GM21576 (cell line): ENCODE data around the gene SDSL.

Experiments
- ATAC-seq: cut with Tn5 transposase; IDR thresholded peaks from one replicate; pipeline ENCODE4 v1.9.1; 2021; ENCODE audit warnings: mild to moderate bottlenecking, moderate library complexity; ENCODE audit not compliant: unreplicated experiment

The SDSL gene

DNA sequence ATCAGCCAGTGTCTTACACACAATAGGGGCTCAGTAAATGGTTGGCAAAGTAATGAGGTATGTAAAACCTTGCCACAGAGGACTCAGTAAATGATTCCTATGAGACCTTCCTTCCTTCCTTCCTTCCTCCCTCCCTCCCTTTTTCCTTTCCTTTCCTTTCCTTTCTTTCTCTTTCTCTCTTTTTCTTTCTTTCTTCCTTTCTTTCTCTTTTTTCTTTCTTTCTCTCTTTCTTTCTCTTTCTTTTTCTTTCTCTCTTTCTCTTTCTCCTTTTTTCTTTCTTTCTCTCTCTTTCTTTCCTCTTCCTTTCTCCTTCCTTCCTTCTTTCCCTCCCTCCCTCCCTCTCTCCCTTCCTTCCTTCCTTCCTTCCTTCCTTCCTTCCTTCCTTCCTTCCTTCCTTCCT is 26.0 kb upstream of the SDSL start:
- ATAC-seq, result no peak

DNA sequence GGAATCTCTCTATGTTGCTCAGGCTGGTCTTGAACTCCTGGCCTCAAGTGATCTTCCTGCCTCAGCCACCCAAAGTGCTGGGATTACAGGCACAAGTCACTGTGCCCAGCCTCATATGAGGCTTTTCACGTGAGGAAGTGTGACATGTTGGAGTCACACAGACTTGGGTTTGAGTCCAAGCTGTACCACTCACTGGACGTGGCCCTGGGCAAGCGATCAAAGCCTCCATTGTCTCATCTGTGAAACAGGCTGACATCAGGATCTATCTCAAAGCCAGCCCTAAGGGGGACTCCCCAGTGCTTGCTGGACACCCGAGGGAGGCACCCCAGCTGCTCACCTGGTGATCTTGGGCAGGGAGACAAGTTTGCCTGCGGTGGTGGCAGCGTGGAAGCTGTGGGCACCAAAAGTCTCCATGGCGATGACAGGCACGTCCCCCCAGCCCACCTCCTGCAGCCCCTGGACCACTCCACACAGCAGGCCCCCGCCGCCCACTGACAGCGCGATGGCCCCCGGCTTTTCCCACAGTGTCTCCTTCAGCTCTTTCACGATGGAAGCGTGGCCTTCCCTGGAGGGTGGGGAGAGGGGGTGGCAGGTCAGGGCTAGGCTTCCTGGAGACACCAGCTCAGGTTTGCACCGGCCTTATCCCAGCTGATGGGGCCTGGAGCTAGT is 25.2 kb upstream of the SDSL start:
- ATAC-seq, result no peak

DNA sequence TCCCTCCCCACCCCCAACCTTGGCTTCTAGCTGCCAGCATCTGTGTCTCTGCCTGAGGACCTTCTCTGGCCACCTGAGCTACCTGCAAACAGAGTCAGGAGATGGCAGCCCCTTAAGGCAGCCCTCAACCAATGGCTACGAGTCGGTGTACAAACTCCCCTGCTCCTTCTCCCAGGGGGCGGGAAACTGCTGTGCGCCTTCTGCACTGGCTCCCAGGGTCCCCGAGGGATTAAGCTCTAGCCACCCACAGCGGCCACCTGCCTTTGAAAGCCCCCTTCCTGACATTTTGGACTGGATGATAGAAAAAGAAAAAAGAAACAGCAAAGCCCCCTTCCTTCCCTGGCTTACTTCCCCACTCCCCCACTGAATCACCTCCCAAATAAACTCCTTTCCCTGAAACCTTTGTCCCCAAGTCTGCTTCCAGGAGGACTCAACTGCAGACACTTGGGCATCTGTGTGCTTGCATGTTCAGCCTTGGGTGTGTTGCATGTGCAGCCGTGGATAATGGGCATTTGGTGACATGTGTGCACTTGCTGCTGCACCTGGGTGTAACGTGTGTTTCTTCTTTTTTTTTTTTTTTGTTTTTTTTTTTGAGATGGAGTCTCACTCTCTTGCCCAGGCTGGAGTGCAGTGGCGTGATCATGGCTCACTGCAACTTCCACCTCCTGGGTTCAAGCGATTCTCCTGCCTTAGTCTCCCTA is 24.5 kb upstream of the SDSL start:
- no peak for ATAC-seq

DNA sequence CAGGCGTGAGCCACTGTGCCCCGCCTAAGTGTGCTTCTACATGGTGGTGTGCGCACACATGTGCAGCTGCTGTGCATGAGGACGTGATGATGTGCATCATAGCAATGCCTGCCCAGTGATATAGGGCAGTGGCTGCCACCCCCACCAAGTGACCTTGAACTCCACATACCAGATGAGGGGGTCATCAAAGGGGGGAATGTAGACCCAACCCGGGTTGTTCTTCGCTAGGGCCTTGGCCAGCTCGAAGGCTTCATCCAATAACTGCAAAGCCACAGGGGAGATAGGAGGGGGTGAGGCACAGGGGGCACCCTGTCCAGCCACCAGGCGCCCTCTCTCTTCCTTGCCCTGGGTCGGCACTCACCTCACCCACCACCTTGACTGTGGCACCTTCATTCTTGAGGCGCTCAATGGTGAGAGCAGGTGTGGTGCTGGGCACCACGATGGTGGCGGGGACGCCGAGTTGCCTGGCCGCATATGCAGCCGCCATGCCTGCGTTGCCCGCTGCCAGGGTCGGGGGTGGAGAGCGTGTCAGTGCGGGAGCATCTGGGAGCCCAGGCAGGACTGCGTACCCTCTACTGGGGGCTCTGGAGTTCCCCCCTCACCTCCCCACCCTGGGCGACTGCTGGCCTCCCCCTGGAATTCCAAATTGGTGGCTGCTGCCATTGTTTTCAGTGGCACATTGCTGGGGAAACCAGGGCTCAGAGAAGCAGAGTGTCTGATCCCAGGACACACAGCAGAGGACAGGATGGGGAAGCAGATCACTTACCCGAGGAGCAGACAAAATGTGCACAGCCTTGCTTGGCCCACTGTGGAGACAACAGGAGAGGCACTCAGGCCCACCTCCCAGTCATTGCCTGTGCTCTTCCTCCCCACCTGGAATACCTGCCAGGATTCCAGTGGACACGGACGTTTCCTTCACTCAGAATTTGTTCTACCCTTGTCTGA is 23.6 kb upstream of the SDSL start:
- ATAC-seq, result no peak

DNA sequence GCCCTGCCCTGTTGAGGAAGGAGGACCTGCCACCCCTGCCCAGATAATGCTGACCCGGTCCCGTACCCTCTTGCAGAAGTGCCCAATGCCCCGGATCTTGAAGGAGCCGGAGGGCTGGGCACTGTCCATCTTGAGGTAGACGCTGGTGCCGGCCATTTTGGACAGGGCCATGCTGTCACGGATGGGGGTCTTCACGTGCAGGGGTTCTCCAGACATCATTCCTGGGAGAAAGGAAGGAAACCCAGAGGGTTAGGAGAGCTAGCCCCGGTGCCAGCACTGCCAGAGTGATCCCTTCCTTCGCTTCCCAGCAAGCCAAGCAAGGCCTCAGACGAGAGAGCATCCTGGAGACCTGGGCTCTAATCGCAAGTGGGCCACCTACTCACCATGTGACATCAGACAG is 22.7 kb upstream of the SDSL start:
- no peak for ATAC-seq

DNA sequence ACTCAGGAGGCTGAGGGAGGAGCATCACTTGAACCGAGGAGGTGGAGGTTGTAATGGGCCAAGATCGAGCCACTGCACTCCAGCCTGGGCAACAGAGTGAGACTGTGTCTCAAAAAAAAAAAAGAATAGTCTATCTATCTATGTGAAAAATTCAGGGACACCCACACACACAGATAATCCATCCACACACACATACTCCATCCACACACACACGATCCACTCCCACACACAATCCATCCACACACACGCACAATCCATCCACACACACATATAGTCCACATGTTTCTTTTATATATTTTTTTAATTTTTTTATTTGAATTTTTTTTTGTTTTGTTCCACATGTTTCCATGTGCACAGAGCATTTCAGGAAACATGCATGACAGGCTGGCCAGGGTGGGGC is 21.8 kb upstream of the SDSL start:
- ATAC-seq, result no peak

DNA sequence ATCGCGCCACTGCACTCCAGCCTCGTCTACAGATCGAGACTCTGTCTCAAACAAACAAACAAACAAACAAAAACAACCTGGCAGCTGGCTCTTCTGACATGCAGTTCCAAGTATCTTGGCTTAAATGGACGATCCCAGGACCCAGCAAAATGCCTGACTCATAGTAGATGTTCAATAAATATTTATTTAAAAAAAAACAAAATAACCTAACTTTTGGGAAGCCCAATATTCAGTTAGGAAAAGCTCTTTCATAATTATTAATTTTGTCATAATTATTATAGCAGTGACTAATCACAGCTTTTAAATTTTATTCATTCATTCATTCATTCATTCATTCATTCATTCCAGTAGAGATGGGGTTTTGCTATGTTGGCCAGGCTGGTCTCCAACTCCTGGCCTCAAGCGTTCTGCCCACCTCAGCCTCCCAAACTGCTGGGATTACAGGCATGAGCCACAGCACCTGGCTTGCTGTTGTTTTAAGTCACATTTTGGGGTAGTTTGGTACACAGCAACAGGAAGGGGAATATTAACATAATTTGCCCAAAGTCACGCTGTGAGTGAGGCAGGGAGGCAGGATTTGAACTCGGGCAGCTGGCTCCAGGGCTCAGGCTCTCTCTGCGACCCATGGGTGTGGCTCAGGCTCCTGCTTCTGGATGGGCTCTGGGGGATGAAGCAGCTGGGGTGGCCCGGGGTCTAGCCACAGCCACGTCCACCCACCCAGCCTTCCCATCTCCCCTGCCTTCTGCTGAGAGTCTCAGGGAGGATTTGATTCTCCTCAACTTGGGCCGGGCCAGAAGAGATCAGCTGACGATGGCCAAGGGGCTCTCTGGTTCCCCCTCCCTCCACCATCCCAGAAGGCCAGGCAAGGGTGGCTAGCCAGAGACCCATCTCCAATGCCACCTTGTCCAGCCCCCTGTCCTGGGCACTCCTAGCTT is 20.8 kb upstream of the SDSL start:
- ATAC-seq, result no peak

DNA sequence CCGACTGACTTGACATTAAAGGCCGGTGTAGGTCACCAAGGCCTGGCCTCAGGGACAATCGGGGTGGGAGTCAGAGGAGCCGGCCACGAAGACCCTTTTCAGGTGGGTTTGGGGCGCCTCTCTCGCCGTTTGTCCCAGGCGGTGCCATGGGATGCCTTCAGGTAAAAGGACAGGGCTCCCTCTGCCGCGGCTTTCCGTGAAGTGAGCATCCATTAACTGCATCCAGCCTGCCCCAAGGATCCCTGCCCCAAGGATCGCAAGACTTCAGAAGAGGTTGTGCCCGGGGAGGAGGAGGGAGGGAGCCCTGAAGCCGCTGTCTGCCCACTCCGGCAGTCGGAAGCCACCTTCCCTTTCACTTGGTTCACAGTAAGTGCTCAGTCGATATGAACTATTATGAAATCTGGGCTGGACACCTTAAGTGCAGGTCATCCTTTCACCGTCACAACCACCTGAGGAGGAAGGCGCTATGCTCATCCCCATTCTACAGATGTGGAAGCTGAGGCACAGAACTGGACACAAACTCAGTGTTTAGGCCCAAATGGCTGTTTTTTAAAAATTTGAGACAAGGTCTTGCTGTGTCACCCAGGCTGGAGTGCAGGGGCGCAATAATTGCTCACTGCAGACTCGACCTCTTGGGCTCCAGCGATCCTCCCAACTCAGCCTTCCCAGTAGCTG is 19.5 kb upstream of the SDSL start:
- ATAC-seq, result no peak

DNA sequence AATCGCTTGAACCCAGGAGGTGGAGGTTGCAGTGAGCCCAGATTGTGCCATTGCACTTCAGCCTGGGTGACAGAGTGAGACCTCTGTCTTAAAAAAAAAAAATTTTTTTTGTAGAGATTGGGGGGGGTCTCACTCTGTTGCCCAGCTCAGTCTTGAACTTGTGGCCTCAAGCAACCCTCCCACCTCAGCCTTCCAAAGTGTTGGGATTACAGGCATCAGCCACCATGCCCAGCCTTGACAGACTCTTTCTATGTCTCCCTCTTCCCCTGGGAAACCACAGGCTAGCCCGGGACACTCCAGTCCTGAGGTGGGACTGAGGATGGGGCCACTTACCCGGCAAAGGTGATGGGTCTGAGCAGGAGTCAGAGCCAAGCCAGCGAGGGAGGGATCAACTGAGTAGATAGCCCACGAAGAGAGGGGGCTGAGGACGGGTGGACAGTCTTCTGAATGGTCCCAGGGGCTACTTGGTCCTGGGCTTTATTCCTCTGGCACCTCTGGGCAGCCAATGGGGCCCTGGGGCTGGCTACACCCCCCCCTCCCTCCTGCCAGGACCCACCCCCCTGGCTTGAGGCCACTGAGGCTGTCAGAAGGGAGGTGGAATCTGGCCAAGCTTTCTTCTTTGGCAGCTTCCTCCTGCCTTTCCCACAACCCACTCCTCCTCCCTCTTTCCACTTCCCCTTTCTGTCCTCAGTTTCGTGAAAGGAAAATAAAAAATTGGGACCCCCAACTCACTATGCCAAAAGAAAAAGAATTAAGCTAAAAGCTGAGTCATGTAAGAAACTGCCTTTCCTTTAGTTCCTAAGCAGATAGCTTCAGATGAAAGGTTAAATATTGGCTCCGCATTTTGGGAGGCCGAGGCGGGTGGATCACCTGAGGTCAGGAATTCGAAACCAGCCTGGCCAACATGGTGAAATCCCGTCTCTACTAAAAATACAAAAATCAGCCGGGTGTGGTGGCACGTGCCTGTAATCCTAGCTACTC is 18.5 kb upstream of the SDSL start, which contains the start of gene SDS:
TSS of gene SDS (minus strand) at position 453 of the 981 bp plus-strand sequence. CDS start 4,179 bp downstream, outside the sequence.
- ATAC-seq, result no peak

DNA sequence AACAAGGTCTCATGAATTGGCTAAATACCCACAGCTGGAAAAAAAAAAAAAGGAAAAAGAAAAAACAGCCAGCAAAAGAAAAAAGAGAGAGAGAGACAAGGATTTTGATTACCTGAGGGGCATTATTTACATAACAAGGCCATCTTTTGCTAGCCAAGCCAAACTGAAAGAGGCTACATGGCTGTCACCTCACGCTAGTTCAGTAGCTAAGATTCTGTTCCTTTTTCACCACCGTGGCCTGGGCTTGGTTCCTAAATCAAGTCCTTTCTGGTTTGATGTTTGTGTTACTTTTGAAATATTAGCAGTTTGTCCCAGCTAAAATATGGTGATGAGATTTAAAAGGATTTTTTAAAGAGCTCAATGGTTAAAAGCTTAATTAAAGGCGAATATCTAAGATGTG is 16.5 kb upstream of the SDSL start:
- no peak for ATAC-seq

DNA sequence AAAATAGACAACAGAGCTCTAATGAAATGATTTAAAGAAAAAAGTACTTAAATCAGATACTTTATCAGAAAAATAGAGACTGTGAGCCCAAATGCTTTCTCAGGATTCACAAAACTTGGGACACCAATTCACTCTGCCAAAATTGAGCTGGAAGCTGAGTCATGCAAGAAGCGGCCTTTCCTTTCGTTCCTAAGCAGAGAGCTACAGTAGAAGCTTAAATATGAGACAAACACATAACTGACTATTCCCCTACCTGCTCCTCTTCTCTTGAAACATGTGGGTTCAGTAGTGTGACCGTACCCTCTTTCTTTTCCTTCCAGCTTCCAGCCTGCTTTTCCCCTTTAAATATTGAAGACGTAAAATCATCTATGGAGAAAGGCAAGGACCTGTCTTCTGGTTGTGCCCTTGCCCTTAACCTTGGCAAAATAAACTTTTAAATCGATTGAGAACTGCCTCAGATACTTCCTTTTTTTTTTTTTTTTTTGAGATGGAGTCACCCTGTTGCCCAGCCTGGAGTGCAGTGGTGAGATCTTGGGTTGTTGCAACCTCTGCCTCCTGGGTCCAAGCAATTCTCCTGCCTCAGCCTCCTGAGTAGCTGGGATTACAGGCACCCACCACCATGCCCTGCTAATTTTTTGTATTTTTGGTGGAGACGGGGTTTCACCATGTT is 14.1 kb upstream of the SDSL start:
- ATAC-seq, result no peak

DNA sequence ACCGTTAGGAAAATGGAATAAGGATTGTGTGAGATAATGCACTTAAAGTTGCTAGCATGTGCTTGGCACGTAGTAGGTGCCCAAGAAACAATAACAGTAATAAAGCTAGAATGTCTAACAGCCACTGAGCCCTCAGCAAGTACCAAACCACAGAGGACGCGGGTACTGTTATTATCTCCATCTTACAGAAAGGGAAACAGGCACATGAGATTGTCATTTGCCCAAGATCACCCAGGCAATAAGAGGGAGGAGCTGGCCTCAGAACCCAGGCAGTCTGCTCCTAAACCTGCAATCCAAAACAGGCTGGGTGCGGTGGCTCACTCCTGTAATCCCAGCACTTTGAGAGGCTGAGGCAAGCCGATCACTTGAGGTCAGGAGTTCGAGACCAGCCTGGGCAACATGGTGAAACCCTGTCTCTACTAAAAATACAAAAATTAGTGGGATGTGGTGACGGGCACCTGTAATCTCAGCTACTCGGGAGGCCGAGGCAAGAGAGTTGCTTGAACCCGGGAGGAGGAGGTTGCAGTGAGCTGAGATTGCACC is 13.4 kb upstream of the SDSL start:
- no peak for ATAC-seq

DNA sequence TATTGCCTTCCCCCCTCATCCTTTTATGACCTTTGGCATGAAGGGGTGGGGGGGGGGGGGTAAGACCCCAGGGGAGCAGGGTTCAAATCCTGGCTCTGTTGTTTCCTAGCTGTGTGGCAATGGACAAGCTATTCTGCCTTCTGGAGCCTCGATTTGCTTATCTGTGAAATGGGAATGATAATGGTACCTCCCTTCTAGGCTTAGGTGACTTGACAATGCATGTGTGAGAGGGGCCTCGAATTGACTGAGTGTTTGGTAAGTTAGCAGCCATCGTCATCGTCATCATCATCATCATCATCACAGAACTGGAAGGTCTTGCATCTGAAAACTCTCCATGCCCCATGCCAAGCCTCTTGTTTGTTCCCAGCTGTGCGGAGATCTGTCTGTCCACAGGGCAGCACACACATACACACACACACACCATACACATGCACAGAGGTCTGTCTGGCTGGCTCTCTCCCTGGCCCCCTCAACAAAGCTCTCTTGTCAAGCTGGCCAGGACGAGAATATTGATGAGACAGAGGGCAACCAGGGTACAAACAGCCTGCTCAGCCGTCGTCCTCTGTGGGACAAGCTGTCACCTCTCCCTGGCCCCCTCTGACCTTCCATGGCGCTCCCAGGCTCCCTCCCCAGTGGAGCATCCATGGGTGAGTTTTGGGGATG is 12.6 kb upstream of the SDSL start:
- ATAC-seq, result no peak

DNA sequence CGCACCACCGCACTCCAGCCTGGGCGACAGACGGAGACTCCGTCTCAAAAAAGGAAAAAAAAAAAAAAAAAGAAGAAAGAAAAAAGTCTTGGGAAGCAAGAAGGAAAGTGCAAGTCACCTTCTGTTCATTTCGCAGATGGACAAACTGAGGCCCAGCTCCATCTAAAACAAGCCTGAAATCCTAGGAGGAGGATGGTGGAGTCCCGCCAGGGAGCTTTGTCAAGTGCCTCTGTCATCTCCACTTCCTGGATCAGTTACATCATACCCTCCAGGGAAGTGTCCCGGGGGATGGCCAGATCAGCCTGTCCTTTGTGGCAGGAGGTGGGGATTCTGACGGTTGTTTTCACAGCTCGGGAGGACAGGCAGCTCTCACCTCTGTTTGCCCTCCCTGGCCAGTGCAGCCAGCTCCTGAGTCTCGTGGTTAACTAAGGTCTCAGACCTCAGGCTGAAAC is 8.7 kb upstream of the SDSL start:
- no peak for ATAC-seq

DNA sequence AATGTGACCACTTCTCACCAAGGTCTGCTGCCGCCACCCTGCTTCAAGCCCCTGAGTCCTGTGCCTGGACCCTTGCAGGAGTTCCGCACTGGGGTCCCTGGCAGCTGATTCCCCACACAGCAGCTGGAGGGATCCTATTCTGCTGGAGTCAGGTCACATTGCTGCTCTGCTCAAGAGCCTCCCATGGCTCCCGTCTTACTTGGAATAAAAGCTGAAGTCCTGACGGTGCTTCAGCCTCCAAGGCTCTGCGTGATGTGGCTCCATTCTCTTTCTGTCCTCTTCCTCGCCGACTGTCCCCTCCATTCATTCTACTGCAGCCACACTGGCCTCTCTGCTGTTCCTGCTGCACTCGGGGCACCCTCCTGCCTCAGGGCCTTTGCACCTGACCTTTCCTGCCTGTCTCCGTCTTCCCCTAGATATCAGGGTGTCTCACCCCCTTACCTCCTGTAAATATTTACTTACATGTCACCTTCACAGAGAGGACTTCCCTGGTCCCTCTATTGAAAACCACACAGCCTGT is 7.6 kb upstream of the SDSL start:
- ATAC-seq, result no peak

DNA sequence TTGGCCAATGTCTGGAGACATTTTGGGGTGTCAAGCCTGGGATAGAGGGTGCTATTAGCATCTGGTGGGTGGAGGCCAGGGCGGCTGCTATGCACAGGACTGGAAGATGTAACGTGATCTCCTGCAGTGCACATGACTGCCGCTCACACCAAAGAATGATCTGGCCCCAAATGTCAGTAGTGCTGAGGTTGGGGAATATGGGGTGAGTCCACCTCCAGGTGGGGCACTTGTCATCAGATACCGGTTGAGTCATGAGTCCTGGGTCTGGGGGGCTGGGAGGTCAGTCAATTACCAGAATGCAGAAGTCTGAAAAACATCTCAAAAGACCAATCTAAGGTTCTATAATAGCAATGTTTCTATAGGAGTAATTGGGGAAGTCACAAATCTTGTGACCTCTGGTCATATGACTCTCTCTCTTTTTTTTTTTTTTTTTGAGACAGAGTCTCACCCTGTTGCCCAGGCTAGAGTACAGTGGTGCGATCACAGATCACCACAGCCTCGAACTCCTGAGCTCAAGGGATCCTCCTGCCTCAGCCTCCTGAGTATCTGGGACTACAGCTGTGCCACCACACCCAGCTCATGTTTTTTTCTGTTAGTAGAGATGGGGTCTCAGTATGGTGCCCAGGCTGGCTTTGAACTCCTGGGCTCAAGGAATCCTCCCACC is 6.0 kb upstream of the SDSL start:
- ATAC-seq, result no peak
